WTC11 (cell line): ENCODE data around the gene GFOD2. TPM values are rescaled to one million over a fixed set of nuclear protein-coding genes. Genes with fewer than 3 reads are reported as not detected.

Source experiments
- ATAC-seq: fragments of 200-7000 bp; cut with Tn5 transposase; 2 replicates; pipeline ENCODE4 v1.10.0; 2021; ENCODE audit warnings: mild to moderate bottlenecking, moderate library complexity
- CTCF ChIA-PET: fragments of 300-600 bp; sonication (Branson Sonifier 250); formaldehyde crosslinking; loops from one replicate; lab custom pipeline; 2021; ENCODE audit warnings: antibody characterized with exemption; lab: Charles Lee
- POLR2A ChIA-PET: fragments of 350-600 bp; sonication (Branson Sonifier 250); formaldehyde crosslinking; loops from one replicate; lab custom pipeline; 2021; ENCODE audit warnings: antibody characterized with exemption; lab: Charles Lee
- DNase-seq: peaks from one replicate; pipeline ENCODE4 v3.0.0; 2021; ENCODE audit warnings: low spot score
- H3K27ac Mint-ChIP-seq: 2 replicates; pipeline ENCODE4 v1.8.0; 2021; ENCODE audit warnings: mixed read lengths
- H3K27me3 Mint-ChIP-seq: 2 replicates; pipeline ENCODE4 v1.8.0; 2021; ENCODE audit warnings: low read depth, mild to moderate bottlenecking, moderate library complexity, mixed read lengths
- H3K36me3 Mint-ChIP-seq: 2 replicates; pipeline ENCODE4 v1.8.0; 2021; ENCODE audit warnings: mixed read lengths
- H3K4me1 Mint-ChIP-seq: 2 replicates; pipeline ENCODE4 v1.8.0; 2022; ENCODE audit warnings: mixed read lengths
- H3K4me3 Mint-ChIP-seq: 2 replicates; pipeline ENCODE4 v1.8.0; 2021; ENCODE audit warnings: mild to moderate bottlenecking, moderate library complexity, mixed read lengths
- H3K9me3 Mint-ChIP-seq: 2 replicates; pipeline ENCODE4 v1.8.0; 2021; ENCODE audit warnings: mixed read lengths
- ATF2 ChIP-seq: sonication (generic); formaldehyde crosslinking; IDR thresholded peaks from 2 replicates; pipeline ENCODE4 v1.8.1; 2022; ENCODE audit warnings: low read depth, missing genetic modification reagents, borderline replicate concordance
- ESRRA ChIP-seq: sonication (generic); formaldehyde crosslinking; IDR thresholded peaks from 2 replicates; pipeline ENCODE4 v1.8.1; 2022; ENCODE audit warnings: mild to moderate bottlenecking, missing genetic modification reagents, borderline replicate concordance
- ETV6 ChIP-seq: sonication (generic); formaldehyde crosslinking; IDR thresholded peaks from 2 replicates; pipeline ENCODE4 v1.8.1; 2022; ENCODE audit warnings: mild to moderate bottlenecking, missing genetic modification reagents
- GTF2I ChIP-seq: fragments of 250-450 bp; sonication (Bioruptor Pico); conservative IDR thresholded peaks from 2 replicates; pipeline ENCODE4 v1.4.0; 2021; ENCODE audit warnings: mild to moderate bottlenecking
- IRF1 ChIP-seq: sonication (generic); formaldehyde crosslinking; IDR thresholded peaks from 2 replicates; pipeline ENCODE4 v1.8.0; 2023; ENCODE audit warnings: missing genetic modification reagents
- IRF2 ChIP-seq: sonication (generic); formaldehyde crosslinking; IDR thresholded peaks from 2 replicates; pipeline ENCODE4 v1.8.0; 2022; ENCODE audit warnings: low read depth, missing genetic modification reagents, borderline replicate concordance
- ZNF138 ChIP-seq: sonication (generic); formaldehyde crosslinking; conservative IDR thresholded peaks from 2 replicates; pipeline ENCODE4 v1.8.1; 2022; ENCODE audit warnings: mild to moderate bottlenecking, moderate library complexity, missing genetic modification reagents
- ZNF532 ChIP-seq: fragments of 250-450 bp; sonication (Bioruptor Pico); IDR thresholded peaks from 2 replicates; pipeline ENCODE4 v1.9.0; 2021; ENCODE audit warnings: mild to moderate bottlenecking, borderline replicate concordance
- total RNA-seq: library from RNA; stranded (reverse); gene quantifications from 3 replicates; pipeline ENCODE4 v1.2.3, GENCODE V29; 2021
- TF ChIP-seq, protein P1 (sequence below): sonication (generic); formaldehyde crosslinking; IDR thresholded peaks from 2 replicates; pipeline ENCODE4 v1.8.1; 2023; ENCODE audit warnings: mild to moderate bottlenecking, missing genetic modification reagents, borderline replicate concordance

Gene GFOD2
- total RNA-seq, 1 experiment from 2014 or later = 29.5 TPM

- H3K27me3 Mint-ChIP-seq = peaks cover 76% of the 10 kb centered on the region
- CTCF ChIA-PET = interaction anchor here (0.6 to 9.6 kb wide), 10 partner anchors 13 to 169 kb away, joined by 3 to 197 read pairs (median 10); partner anchors contain the start of genes ACD, C16orf86, CTCF and ENKD1
- H3K4me1 Mint-ChIP-seq = peaks cover 10% of the 10 kb centered on the region
Measured at GRCh38 chr16:67647111-67647651, 71.9 kb downstream of the GFOD2 start.

More at GRCh38 chr16:67647111-67647651, 71.9 kb downstream of the GFOD2 start:
- POLR2A ChIA-PET = interaction anchor here (0.5 to 1.8 kb wide), 3 partner anchors 14 to 159 kb away, joined by 4 to 9 read pairs (median 6); partner anchors contain the start of genes ACD, CTCF and PARD6A
- Mint-ChIP-seq H3K9me3 (no peaks in the 10 kb centered on the region), H3K27ac (no peak overlapping the region), H3K36me3 (no peaks in the 10 kb centered on the region; the same call in 1 of the 2 replicates), H3K4me3 (no peak overlapping the region)
- ATAC-seq (no peak), DNase-seq (no peak)
- TF ChIP-seq ETV6 (CRISPR knock-in tag) = no peak
- TF ChIP-seq ESRRA (CRISPR knock-in tag) = no peak
- no peak for TF ChIP-seq GTF2I (CRISPR knock-in tag)
- no peak for TF ChIP-seq ATF2 (CRISPR knock-in tag)
- no peak for TF ChIP-seq ZNF532 (CRISPR knock-in tag)
- TF ChIP-seq IRF1 (CRISPR knock-in tag) = no peak
- TF ChIP-seq, protein P1, sequence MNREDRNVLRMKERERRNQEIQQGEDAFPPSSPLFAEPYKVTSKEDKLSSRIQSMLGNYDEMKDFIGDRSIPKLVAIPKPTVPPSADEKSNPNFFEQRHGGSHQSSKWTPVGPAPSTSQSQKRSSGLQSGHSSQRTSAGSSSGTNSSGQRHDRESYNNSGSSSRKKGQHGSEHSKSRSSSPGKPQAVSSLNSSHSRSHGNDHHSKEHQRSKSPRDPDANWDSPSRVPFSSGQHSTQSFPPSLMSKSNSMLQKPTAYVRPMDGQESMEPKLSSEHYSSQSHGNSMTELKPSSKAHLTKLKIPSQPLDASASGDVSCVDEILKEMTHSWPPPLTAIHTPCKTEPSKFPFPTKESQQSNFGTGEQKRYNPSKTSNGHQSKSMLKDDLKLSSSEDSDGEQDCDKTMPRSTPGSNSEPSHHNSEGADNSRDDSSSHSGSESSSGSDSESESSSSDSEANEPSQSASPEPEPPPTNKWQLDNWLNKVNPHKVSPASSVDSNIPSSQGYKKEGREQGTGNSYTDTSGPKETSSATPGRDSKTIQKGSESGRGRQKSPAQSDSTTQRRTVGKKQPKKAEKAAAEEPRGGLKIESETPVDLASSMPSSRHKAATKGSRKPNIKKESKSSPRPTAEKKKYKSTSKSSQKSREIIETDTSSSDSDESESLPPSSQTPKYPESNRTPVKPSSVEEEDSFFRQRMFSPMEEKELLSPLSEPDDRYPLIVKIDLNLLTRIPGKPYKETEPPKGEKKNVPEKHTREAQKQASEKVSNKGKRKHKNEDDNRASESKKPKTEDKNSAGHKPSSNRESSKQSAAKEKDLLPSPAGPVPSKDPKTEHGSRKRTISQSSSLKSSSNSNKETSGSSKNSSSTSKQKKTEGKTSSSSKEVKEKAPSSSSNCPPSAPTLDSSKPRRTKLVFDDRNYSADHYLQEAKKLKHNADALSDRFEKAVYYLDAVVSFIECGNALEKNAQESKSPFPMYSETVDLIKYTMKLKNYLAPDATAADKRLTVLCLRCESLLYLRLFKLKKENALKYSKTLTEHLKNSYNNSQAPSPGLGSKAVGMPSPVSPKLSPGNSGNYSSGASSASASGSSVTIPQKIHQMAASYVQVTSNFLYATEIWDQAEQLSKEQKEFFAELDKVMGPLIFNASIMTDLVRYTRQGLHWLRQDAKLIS (CRISPR knock-in tag) = no peak
- no peak for TF ChIP-seq ZNF138 (CRISPR knock-in tag)
- no peak for TF ChIP-seq IRF2 (CRISPR knock-in tag)
